Trophoblast cell (in vitro differentiated cells and primary cell): Measurements from ENCODE around the gene PRSS1.
"Not testable (repeated sequence)": the region's sequence is repeated elsewhere in the genome, so short reads cannot be mapped to it uniquely, and the experiment has no call there.

ENCODE experiments used
- DNase-seq, 2 donors: peaks; one replicate each; pipeline ENCODE4 v3.0.0-alpha.2; 2016
- H2AFZ ChIP-seq: 2 replicates; pipeline ENCODE4 v1.6.1; 2013; ENCODE audit warnings: low read length, moderate library complexity, mild to moderate bottlenecking; ENCODE audit not compliant: insufficient read depth, poor library complexity
- H2AK5ac ChIP-seq: 2 replicates; pipeline ENCODE4 v1.6.1; 2013; ENCODE audit warnings: mild to moderate bottlenecking, low read length
- H2BK120ac ChIP-seq: 2 replicates; pipeline ENCODE4 v1.6.1; 2013; ENCODE audit warnings: low read length, mild to moderate bottlenecking, moderate library complexity; ENCODE audit not compliant: insufficient read depth, poor library complexity
- H2BK12ac ChIP-seq: 2 replicates; pipeline ENCODE4 v1.6.1; 2013; ENCODE audit warnings: mild to moderate bottlenecking, low read length, moderate library complexity
- H2BK5ac ChIP-seq: 2 replicates; pipeline ENCODE4 v1.6.1; 2013; ENCODE audit warnings: low read length, low read depth, moderate library complexity, mild to moderate bottlenecking; ENCODE audit not compliant: poor library complexity
- H3K14ac ChIP-seq: 2 replicates; pipeline ENCODE4 v1.6.1; 2013; ENCODE audit warnings: mild to moderate bottlenecking, low read length
- H3K18ac ChIP-seq: 2 replicates; pipeline ENCODE4 v1.6.1; 2013; ENCODE audit warnings: mild to moderate bottlenecking, low read length
- H3K23ac ChIP-seq: 2 replicates; pipeline ENCODE4 v1.6.1; 2013; ENCODE audit warnings: low read length
- H3K27ac ChIP-seq: 2 replicates; pipeline ENCODE4 v1.5.1; 2013; ENCODE audit warnings: low read depth, mild to moderate bottlenecking, inconsistent platforms, low read length, moderate library complexity
- H3K27me3 ChIP-seq: 2 replicates; pipeline ENCODE4 v1.6.1; 2013; ENCODE audit warnings: inconsistent platforms, mild to moderate bottlenecking, low read length, moderate library complexity; ENCODE audit not compliant: insufficient read depth
- H3K36me3 ChIP-seq, 2 experiments: 1 replicate in 1 of 2; 2 replicates in 1 of 2; pipeline ENCODE4 v1.6.1; 2013; ENCODE audit warnings: low read length in 2 of 2, mild to moderate bottlenecking in 2 of 2, moderate library complexity in 1 of 2; ENCODE audit not compliant: insufficient read depth in 2 of 2, control insufficient read depth in 1 of 2
- H3K4ac ChIP-seq: 2 replicates; pipeline ENCODE4 v1.6.1; 2013; ENCODE audit warnings: low read depth, mild to moderate bottlenecking, low read length, moderate library complexity
- H3K4me1 ChIP-seq, 2 experiments: 1 replicate in 1 of 2; 2 replicates in 1 of 2; pipeline ENCODE4 v1.6.1; 2013; ENCODE audit warnings: low read length in 2 of 2, mild to moderate bottlenecking in 2 of 2, moderate library complexity in 1 of 2; ENCODE audit not compliant: insufficient read depth in 2 of 2, control insufficient read depth in 1 of 2
- H3K4me2 ChIP-seq: 2 replicates; pipeline ENCODE4 v1.6.1; 2013; ENCODE audit warnings: inconsistent platforms, mild to moderate bottlenecking, low read length, moderate library complexity
- H3K4me3 ChIP-seq: 2 replicates; pipeline ENCODE4 v1.5.1; 2013; ENCODE audit warnings: mild to moderate bottlenecking, low read depth, low read length, inconsistent platforms
- H3K79me1 ChIP-seq: one replicate; pipeline ENCODE4 v1.6.1; 2013; ENCODE audit warnings: low read length
- H3K79me2 ChIP-seq: 2 replicates; pipeline ENCODE4 v1.6.1; 2013; ENCODE audit warnings: low read length, mild to moderate bottlenecking; ENCODE audit not compliant: control insufficient read depth, insufficient read depth, poor library complexity
- H3K9ac ChIP-seq: 2 replicates; pipeline ENCODE4 v1.6.1; 2013; ENCODE audit warnings: mild to moderate bottlenecking, low read length
- H3K9me3 ChIP-seq: 2 replicates; pipeline ENCODE4 v1.6.1; 2013; ENCODE audit warnings: low read depth, mild to moderate bottlenecking, control low read depth, inconsistent platforms, low read length; ENCODE audit not compliant: insufficient read depth
- H4K12ac ChIP-seq: 2 replicates; pipeline ENCODE4 v1.6.1; 2013; ENCODE audit warnings: low read depth, mild to moderate bottlenecking, low read length, moderate library complexity
- H4K8ac ChIP-seq: 2 replicates; pipeline ENCODE4 v1.6.1; 2013; ENCODE audit warnings: low read depth, mild to moderate bottlenecking, low read length, moderate library complexity
- H4K91ac ChIP-seq: one replicate; pipeline ENCODE4 v1.6.1; 2013; ENCODE audit warnings: low read depth, mild to moderate bottlenecking, low read length, moderate library complexity
- WGBS: extraction: QIAGEN DNeasy Blood & Tissue Kit; methylation state at CpG from one replicate; pipeline ENCODE4 v1.1.7; 2013; ENCODE audit warnings: missing lambda C conversion rate; ENCODE audit not compliant: insufficient read length, insufficient coverage; ENCODE audit errors: extremely low coverage; 5-methylcytosine and 5-hydroxymethylcytosine counted together

Gene PRSS1

GRCh38 chr7:142775351-142776115 lies 26.3 kb downstream of the PRSS1 start:
- not testable (repeated sequence) for H3K4ac ChIP-seq, H2BK5ac ChIP-seq, H2AK5ac ChIP-seq, H3K9me3 ChIP-seq, DNase-seq, H3K4me3 ChIP-seq, H3K23ac ChIP-seq, H2BK12ac ChIP-seq, H3K4me1 ChIP-seq, H3K27me3 ChIP-seq, H3K79me2 ChIP-seq, H3K4me2 ChIP-seq, H3K79me1 ChIP-seq, H3K14ac ChIP-seq, H3K9ac ChIP-seq, H3K27ac ChIP-seq, H4K91ac ChIP-seq, H3K36me3 ChIP-seq, H2BK120ac ChIP-seq, H4K12ac ChIP-seq, H3K18ac ChIP-seq, H2AFZ ChIP-seq, H4K8ac ChIP-seq
- no CpG with 5 or more reads among the region's 6 CpGs for WGBS

DNA sequence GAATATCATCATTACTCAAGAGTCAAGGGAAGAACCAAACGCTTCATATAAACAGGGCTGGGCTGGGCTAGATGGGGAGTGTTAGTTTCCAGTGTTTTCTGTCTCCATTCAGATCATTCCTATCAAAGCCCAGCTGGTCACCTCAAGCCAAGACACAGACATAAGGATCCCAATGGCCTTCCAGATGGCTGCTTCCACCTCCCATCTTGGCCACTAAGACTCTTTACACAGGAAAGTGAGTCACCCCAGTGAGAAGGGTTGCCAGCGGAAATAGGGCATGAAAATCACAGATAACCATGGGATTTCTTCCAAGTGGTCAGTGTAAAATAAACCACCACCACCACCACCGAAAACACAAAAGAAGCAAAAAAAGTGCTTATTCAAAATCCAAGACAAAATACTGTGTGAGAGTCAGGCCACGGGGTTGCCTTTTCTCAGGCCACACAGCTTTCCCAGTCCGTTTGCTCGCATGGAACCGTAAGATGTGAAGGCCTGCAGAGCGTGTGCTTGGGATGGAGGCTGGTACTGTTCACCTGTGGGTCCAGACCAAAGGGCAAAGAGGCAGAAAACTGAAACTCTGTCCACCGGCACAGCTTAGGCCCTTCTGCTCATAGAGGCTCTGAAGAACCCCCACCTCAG lies 27.1 kb downstream of the PRSS1 start:
- H2AK5ac ChIP-seq: no peak overlapping the region
- H3K18ac ChIP-seq: no peak overlapping the region
- H3K14ac ChIP-seq: no peak overlapping the region
- H4K91ac ChIP-seq: no peak overlapping the region
- no peaks in the 10 kb centered on the region for H3K79me2 ChIP-seq
- H2BK12ac ChIP-seq: no peak overlapping the region
- H3K9ac ChIP-seq: no peak overlapping the region
- no CpG with 5 or more reads among the region's 9 CpGs for WGBS
- no peak overlapping the region for H3K23ac ChIP-seq
- H3K9me3 ChIP-seq: peaks cover 1% of the 10 kb centered on the region
- H3K36me3 ChIP-seq: no peaks in the 10 kb centered on the region
- no peak overlapping the region for H4K12ac ChIP-seq
- H3K79me1 ChIP-seq: no peaks in the 10 kb centered on the region
- no peak overlapping the region for H4K8ac ChIP-seq
- H3K4me1 ChIP-seq: no peaks in the 10 kb centered on the region
- no peak overlapping the region for H3K4me3 ChIP-seq
- DNase-seq: no peak
- H2BK5ac ChIP-seq: no peak overlapping the region
- no peak overlapping the region for H2AFZ ChIP-seq
- no peak overlapping the region for H3K27ac ChIP-seq
- H3K4me2 ChIP-seq: no peak overlapping the region
- no peak overlapping the region for H3K4ac ChIP-seq
- no peak overlapping the region for H2BK120ac ChIP-seq
- no peaks in the 10 kb centered on the region for H3K27me3 ChIP-seq

GRCh38 chr7:142776845-142777225 lies 27.6 kb downstream of the PRSS1 start:
- H3K27me3 ChIP-seq, H2BK120ac ChIP-seq, H4K12ac ChIP-seq, DNase-seq, H2BK5ac ChIP-seq, H4K91ac ChIP-seq, H3K9ac ChIP-seq, H3K4ac ChIP-seq, H3K9me3 ChIP-seq, H2AFZ ChIP-seq, H3K23ac ChIP-seq, H3K14ac ChIP-seq, H2BK12ac ChIP-seq, H3K4me3 ChIP-seq, H3K27ac ChIP-seq, H3K4me2 ChIP-seq, H3K4me1 ChIP-seq, H3K79me1 ChIP-seq, H3K18ac ChIP-seq, H2AK5ac ChIP-seq, H4K8ac ChIP-seq, H3K36me3 ChIP-seq, H3K79me2 ChIP-seq: not testable (repeated sequence)
- WGBS: no CpG with 5 or more reads among the region's 2 CpGs

- no peak overlapping the region for H4K91ac ChIP-seq
- no peak overlapping the region for H3K4ac ChIP-seq
- H3K23ac ChIP-seq: no peak overlapping the region
- H2AK5ac ChIP-seq: no peak overlapping the region
- H3K79me1 ChIP-seq: no peaks in the 10 kb centered on the region
- H4K12ac ChIP-seq: no peak overlapping the region
- no peak overlapping the region for H2AFZ ChIP-seq
- H3K79me2 ChIP-seq: no peaks in the 10 kb centered on the region
- H3K4me1 ChIP-seq: no peaks in the 10 kb centered on the region
- H3K27me3 ChIP-seq: no peaks in the 10 kb centered on the region
- H2BK120ac ChIP-seq: no peak overlapping the region
- H3K27ac ChIP-seq: no peak overlapping the region
- H2BK5ac ChIP-seq: no peak overlapping the region
- H3K4me3 ChIP-seq: no peak overlapping the region
- no peak overlapping the region for H3K18ac ChIP-seq
- no peaks in the 10 kb centered on the region for H3K36me3 ChIP-seq
- no peak overlapping the region for H4K8ac ChIP-seq
- no peak overlapping the region for H3K14ac ChIP-seq
- no peak overlapping the region for H3K9ac ChIP-seq
- H3K4me2 ChIP-seq: no peak overlapping the region
- no peak for DNase-seq
- whole genome bisulfite sequencing: no CpG with 5 or more reads among the region's 2 CpGs
- H2BK12ac ChIP-seq: no peak overlapping the region
- H3K9me3 ChIP-seq: peaks cover 1% of the 10 kb centered on the region
These were observed 28.0 kb downstream of the PRSS1 start for GRCh38 chr7:142777318-142777717.
